ENCODE results near the gene GADD45B. TPM values are rescaled to one million over a fixed set of nuclear protein-coding genes. Genes with fewer than 3 reads are reported as not detected.

GADD45B gene
- total RNA-seq, 1 donor from 2014 or later = 1.2 TPM

GRCh38 chr19:2485428-2485827 lies 9.5 kb downstream of the GADD45B start:
- no peak for DNase-seq (ENCODE audit: low spot score)
- Mint-ChIP-seq H3K9me3 (ENCODE audit: unreplicated experiment) (peaks cover 9% of the 10 kb centered on the region), H3K27me3 (ENCODE audit: unreplicated experiment) (peaks cover 11% of the 10 kb centered on the region), H3K4me1 (ENCODE audit: unreplicated experiment) (peaks cover 3% of the 10 kb centered on the region), H3K27ac (ENCODE audit: unreplicated experiment) (no peak overlapping the region), H3K36me3 (ENCODE audit: low read depth, unreplicated experiment) (peaks cover 4% of the 10 kb centered on the region), H3K4me3 (ENCODE audit: unreplicated experiment) (no peak overlapping the region)
- TF ChIP-seq, protein P1, sequence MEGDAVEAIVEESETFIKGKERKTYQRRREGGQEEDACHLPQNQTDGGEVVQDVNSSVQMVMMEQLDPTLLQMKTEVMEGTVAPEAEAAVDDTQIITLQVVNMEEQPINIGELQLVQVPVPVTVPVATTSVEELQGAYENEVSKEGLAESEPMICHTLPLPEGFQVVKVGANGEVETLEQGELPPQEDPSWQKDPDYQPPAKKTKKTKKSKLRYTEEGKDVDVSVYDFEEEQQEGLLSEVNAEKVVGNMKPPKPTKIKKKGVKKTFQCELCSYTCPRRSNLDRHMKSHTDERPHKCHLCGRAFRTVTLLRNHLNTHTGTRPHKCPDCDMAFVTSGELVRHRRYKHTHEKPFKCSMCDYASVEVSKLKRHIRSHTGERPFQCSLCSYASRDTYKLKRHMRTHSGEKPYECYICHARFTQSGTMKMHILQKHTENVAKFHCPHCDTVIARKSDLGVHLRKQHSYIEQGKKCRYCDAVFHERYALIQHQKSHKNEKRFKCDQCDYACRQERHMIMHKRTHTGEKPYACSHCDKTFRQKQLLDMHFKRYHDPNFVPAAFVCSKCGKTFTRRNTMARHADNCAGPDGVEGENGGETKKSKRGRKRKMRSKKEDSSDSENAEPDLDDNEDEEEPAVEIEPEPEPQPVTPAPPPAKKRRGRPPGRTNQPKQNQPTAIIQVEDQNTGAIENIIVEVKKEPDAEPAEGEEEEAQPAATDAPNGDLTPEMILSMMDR (IDR thresholded peaks at IDR 0.05; ENCODE audit: unreplicated experiment) = no peak

GRCh38 chr19:2487090-2487489 lies 11.2 kb downstream of the GADD45B start:
- TF ChIP-seq, protein P1 (IDR thresholded peaks at IDR 0.05; ENCODE audit: unreplicated experiment) = no peak
- Mint-ChIP-seq H3K36me3 (ENCODE audit: low read depth, unreplicated experiment) (peaks cover 4% of the 10 kb centered on the region), H3K27ac (ENCODE audit: unreplicated experiment) (peak overlapping the region; percentile 18), H3K4me1 (ENCODE audit: unreplicated experiment) (peaks cover 3% of the 10 kb centered on the region), H3K4me3 (ENCODE audit: unreplicated experiment) (no peak overlapping the region), H3K27me3 (ENCODE audit: unreplicated experiment) (peaks cover 11% of the 10 kb centered on the region), H3K9me3 (ENCODE audit: unreplicated experiment) (peaks cover 9% of the 10 kb centered on the region)
- no peak for DNase-seq (ENCODE audit: low spot score)

- peaks cover 9% of the 10 kb centered on the region for H3K9me3 Mint-ChIP-seq (ENCODE audit: unreplicated experiment)
These were observed 11.9 kb downstream of the GADD45B start for GRCh38 chr19:2487842-2488241.

DNA sequence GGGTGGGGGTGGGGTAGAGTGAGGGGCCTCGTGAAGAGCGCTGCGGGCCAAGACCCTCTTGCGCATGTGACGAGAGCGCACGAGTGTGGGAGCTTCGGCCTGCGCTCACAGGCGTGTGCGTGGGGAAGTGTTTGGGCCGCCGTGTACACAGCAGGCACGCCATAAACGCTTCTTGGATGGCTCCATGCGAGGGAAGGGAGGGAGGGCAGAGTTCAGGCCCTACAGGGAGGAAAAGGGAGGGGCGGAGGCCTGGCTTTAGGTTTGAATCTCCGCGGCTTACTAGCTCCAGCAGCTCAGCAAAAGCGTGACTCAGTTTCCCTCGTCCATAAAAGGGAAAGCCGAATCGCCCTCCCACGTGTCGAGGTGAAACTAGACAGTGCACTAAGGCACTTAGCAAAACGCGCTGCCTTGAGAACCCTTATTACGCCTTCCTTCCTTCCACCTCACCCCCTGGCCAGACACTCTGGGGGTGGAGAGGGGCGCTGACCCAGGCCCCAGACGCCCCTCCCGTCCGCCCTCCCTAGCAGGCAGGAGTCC lies 12.5 kb downstream of the GADD45B start:
- Mint-ChIP-seq H3K27ac (ENCODE audit: unreplicated experiment) (no peak overlapping the region), H3K4me1 (ENCODE audit: unreplicated experiment) (peaks cover 3% of the 10 kb centered on the region), H3K9me3 (ENCODE audit: unreplicated experiment) (peaks cover 5% of the 10 kb centered on the region), H3K36me3 (ENCODE audit: low read depth, unreplicated experiment) (peaks cover 4% of the 10 kb centered on the region), H3K4me3 (ENCODE audit: unreplicated experiment) (no peak overlapping the region), H3K27me3 (ENCODE audit: unreplicated experiment) (peaks cover 13% of the 10 kb centered on the region)
- TF ChIP-seq, protein P1 (IDR thresholded peaks at IDR 0.05; ENCODE audit: unreplicated experiment) = no peak
- DNase-seq (ENCODE audit: low spot score) = no peak

More at GRCh38 chr19:2487842-2488241, 11.9 kb downstream of the GADD45B start:
- peaks cover 16% of the 10 kb centered on the region for H3K27me3 Mint-ChIP-seq (ENCODE audit: unreplicated experiment)
- no peak overlapping the region for H3K27ac Mint-ChIP-seq (ENCODE audit: unreplicated experiment)
- H3K36me3 Mint-ChIP-seq (ENCODE audit: low read depth, unreplicated experiment) = peaks cover 4% of the 10 kb centered on the region
- no peak for DNase-seq (ENCODE audit: low spot score)
- peaks cover 3% of the 10 kb centered on the region for H3K4me1 Mint-ChIP-seq (ENCODE audit: unreplicated experiment)
- TF ChIP-seq, protein P1 (IDR thresholded peaks at IDR 0.05; ENCODE audit: unreplicated experiment) = no peak
- no peak overlapping the region for H3K4me3 Mint-ChIP-seq (ENCODE audit: unreplicated experiment)

- DNase-seq (ENCODE audit: low spot score) = peak; percentile 47
- Mint-ChIP-seq H3K9me3 (ENCODE audit: unreplicated experiment) (no peaks in the 10 kb centered on the region), H3K4me3 (ENCODE audit: unreplicated experiment) (no peak overlapping the region), H3K27me3 (ENCODE audit: unreplicated experiment) (peaks cover 16% of the 10 kb centered on the region), H3K36me3 (ENCODE audit: low read depth, unreplicated experiment) (no peaks in the 10 kb centered on the region), H3K27ac (ENCODE audit: unreplicated experiment) (no peak overlapping the region), H3K4me1 (ENCODE audit: unreplicated experiment) (peaks cover 3% of the 10 kb centered on the region)
- TF ChIP-seq, protein P1 (IDR thresholded peaks at IDR 0.05; ENCODE audit: unreplicated experiment) = peak; percentile 11
These were observed 13.2 kb downstream of the GADD45B start for GRCh38 chr19:2488942-2489731.

Measured in endothelial cell (in vitro differentiated cells).